B cell (primary cell): ENCODE data around the gene CCDC50. TPM values are rescaled to one million over a fixed set of nuclear protein-coding genes. Genes with fewer than 3 reads are reported as not detected.

Experiments
- ATAC-seq: fragments of 200-7000 bp; cut with Tn5 transposase; one replicate; pipeline ENCODE4 v1.10.0; 2021; ENCODE audit warnings: low read depth, mild to moderate bottlenecking, moderate number of reproducible peaks, moderate library complexity
- CTCF ChIA-PET: fragments of 350-600 bp; sonication (Branson Sonifier 250); formaldehyde crosslinking; loops from one replicate; lab custom pipeline; 2021; ENCODE audit warnings: antibody characterized with exemption, inconsistent platforms; lab: Charles Lee
- POLR2A ChIA-PET: fragments of 350-600 bp; sonication (Branson Sonifier 250); formaldehyde crosslinking; loops from one replicate; lab custom pipeline; 2021; ENCODE audit warnings: antibody characterized with exemption; lab: Charles Lee
- DNase-seq: peaks from one replicate; pipeline ENCODE4 v3.0.0; 2013
- H2AFZ ChIP-seq: 2 replicates; pipeline ENCODE4 v1.6.1; 2012; ENCODE audit warnings: mild to moderate bottlenecking, low read depth, low read length; ENCODE audit not compliant: insufficient read depth, poor library complexity, severe bottlenecking
- H3K27ac ChIP-seq, 2 donors: 1 replicate in 1 of 2; 2 replicates in 1 of 2; pipeline ENCODE4 v1.5.1; 2012 to 2013; ENCODE audit warnings: low read length in 2 of 2, mild to moderate bottlenecking in 2 of 2, moderate library complexity in 1 of 2
- H3K27me3 ChIP-seq, 4 experiments: fragments of 200-600 bp in 1 of 4; sonication (generic) in 1 of 4; replicated peaks in 1 of 4; 1 replicate in 2 of 4; 2 replicates in 2 of 4; pipeline versions ENCODE4 v1.6.1 to v1.7.0; 2013 to 2016; ENCODE audit warnings: low read length in 3 of 4, mild to moderate bottlenecking in 2 of 4, mixed read lengths in 1 of 4, moderate library complexity in 1 of 4; ENCODE audit not compliant: insufficient read depth in 4 of 4, control insufficient read depth in 3 of 4; ENCODE audit errors: control extremely low read depth in 1 of 4
- H3K36me3 ChIP-seq, 2 experiments: replicated peaks in 1 of 2; 1 replicate in 1 of 2; 2 replicates in 1 of 2; pipeline versions ENCODE4 v1.6.1 to v1.7.1; 2013; ENCODE audit warnings: low read length in 1 of 2; ENCODE audit not compliant: insufficient read depth in 2 of 2, control insufficient read depth in 1 of 2; ENCODE audit errors: control extremely low read depth in 1 of 2, extremely low read depth in 1 of 2
- H3K4me1 ChIP-seq, 2 donors: fragments of 200-600 bp in 1 of 2; sonication (generic) in 1 of 2; 1 replicate in 1 of 2; 2 replicates in 1 of 2; pipeline versions ENCODE4 v1.5.1 to v1.6.1; 2013 to 2017; ENCODE audit warnings: low read length in 2 of 2; ENCODE audit not compliant: control insufficient read depth in 2 of 2, insufficient read depth in 2 of 2
- H3K4me2 ChIP-seq: replicated peaks from 2 replicates; pipeline ENCODE3; 2012; ENCODE audit warnings: mild to moderate bottlenecking, low read depth, low read length; ENCODE audit not compliant: poor library complexity, severe bottlenecking
- H3K4me3 ChIP-seq, 5 experiments: fragments of 200-600 bp in 1 of 5; sonication (generic) in 1 of 5; 1 replicate in 3 of 5; 2 replicates in 2 of 5; pipeline versions ENCODE4 v1.5.1 to v1.7.0; 2011 to 2016; ENCODE audit warnings: low read length in 4 of 5, mild to moderate bottlenecking in 4 of 5, low read depth in 2 of 5, control low read depth in 1 of 5, moderate library complexity in 1 of 5; ENCODE audit not compliant: insufficient read depth in 1 of 5; ENCODE audit errors: control extremely low read depth in 1 of 5, extremely low read depth in 1 of 5
- H3K79me2 ChIP-seq: fragments of 200-600 bp; sonication (generic); one replicate; pipeline ENCODE4 v1.6.0; 2016; ENCODE audit warnings: low read length; ENCODE audit not compliant: control insufficient read depth, insufficient read depth
- H3K9ac ChIP-seq: fragments of 200-600 bp; sonication (generic); 2 replicates; pipeline ENCODE4 v1.6.1; 2017; ENCODE audit warnings: mild to moderate bottlenecking, low read length, moderate library complexity
- H3K9me3 ChIP-seq, 3 donors: one replicate each; pipeline versions ENCODE4 v1.6.1 to v1.7.1; 2013; ENCODE audit warnings: low read length in 2 of 3; ENCODE audit not compliant: control insufficient read depth in 2 of 3, insufficient read depth in 1 of 3; ENCODE audit errors: control extremely low read depth in 1 of 3
- H4K20me1 ChIP-seq: 2 replicates; pipeline ENCODE4 v1.6.0; 2012; ENCODE audit warnings: mild to moderate bottlenecking, low read length; ENCODE audit not compliant: insufficient read depth, control insufficient read depth, poor library complexity, severe bottlenecking
- H3K27ac Mint-ChIP-seq: one replicate; pipeline ENCODE4 v1.8.0; 2021; ENCODE audit warnings: mixed read lengths
- H3K27me3 Mint-ChIP-seq: one replicate; pipeline ENCODE4 v1.8.0; 2021; ENCODE audit warnings: mixed read lengths
- H3K4me1 Mint-ChIP-seq: one replicate; pipeline ENCODE4 v1.8.0; 2021; ENCODE audit warnings: mixed read lengths
- H3K4me3 Mint-ChIP-seq: one replicate; pipeline ENCODE4 v1.8.0; 2021; ENCODE audit warnings: mixed read lengths
- H3K9me3 Mint-ChIP-seq: one replicate; pipeline ENCODE4 v1.8.0; 2022; ENCODE audit warnings: mixed read lengths; ENCODE audit not compliant: insufficient read depth
- CTCF ChIP-seq: fragments of 200-600 bp; IDR thresholded peaks from one replicate; pipeline ENCODE4 v1.8.0; 2022; ENCODE audit warnings: antibody characterized with exemption, mild to moderate bottlenecking
- EZH2 ChIP-seq: IDR thresholded peaks from 2 replicates; pipeline ENCODE4 v1.6.1; 2012; ENCODE audit warnings: borderline replicate concordance, low read depth, mild to moderate bottlenecking, moderate library complexity, low read length; ENCODE audit not compliant: insufficient read depth, poor library complexity, severe bottlenecking
- WGBS: methylation state at CpG from one replicate; pipeline ENCODE4 v1.1.5; 2013; ENCODE audit warnings: missing lambda C conversion rate; ENCODE audit not compliant: insufficient coverage; 5-methylcytosine and 5-hydroxymethylcytosine counted together
- intact Hi-C: fragments of 100-400 bp; cut with micrococcal nuclease; formaldehyde crosslinking; loops from one replicate; pipeline ENCODE4 v1.10.0; 2022
- polyA plus RNA-seq: library from polyadenylated mRNA; depleted of rRNA; stranded (reverse); fragments of >200 nt; gene quantifications from 2 replicates; pipeline ENCODE4 v1.2.3, GENCODE V29; 2012
- total RNA-seq, 2 donors: library from RNA; stranded (reverse); fragments of 120-200 nt in 1 of 2; gene quantifications; 1 replicate in 1 of 2; 2 replicates in 1 of 2; pipeline versions ENCODE4 v1.2.3 to v1.2.4, GENCODE V29; 2013 to 2022

The CCDC50 gene
- total and polyA plus RNA-seq, 2 donors (not counting 1 experiment from before 2014, with no cell fraction given) = 48.7 to 121 TPM

- TF ChIP-seq CTCF (no peak), EZH2 (no peak)
- Mint-ChIP-seq H3K4me1 (peaks cover 10% of the 10 kb centered on the region), H3K4me3 (no peak overlapping the region), H3K27me3 (peaks cover 8% of the 10 kb centered on the region), H3K27ac (no peak overlapping the region), H3K9me3 (peaks cover 3% of the 10 kb centered on the region)
- H3K9ac ChIP-seq = no peak overlapping the region
- no peak overlapping the region for H3K4me3 ChIP-seq
- no peaks in the 10 kb centered on the region for H3K27me3 ChIP-seq
- no peaks in the 10 kb centered on the region for H4K20me1 ChIP-seq
- ChIA-PET CTCF (interaction anchor here (0.7 kb wide), 1 partner anchor 79 kb away, joined by 3 read pairs; no protein-coding TSS in a partner anchor), POLR2A (no interaction called here)
- no peak overlapping the region for H2AFZ ChIP-seq
- no peak overlapping the region for H3K4me2 ChIP-seq
- WGBS = 96% methylated on average over 3 of the region's 6 CpGs
- ATAC-seq (no peak), DNase-seq (no peak)
- no peak overlapping the region for H3K27ac ChIP-seq
- H3K79me2 ChIP-seq = no peaks in the 10 kb centered on the region
- peaks cover 2 to 12% (median 4%) of the 10 kb centered on the region in 3 donors for H3K9me3 ChIP-seq
- intact Hi-C loops = loop anchor here (10.0 kb wide), 1 partner anchor 533 kb away; no protein-coding TSS in a partner anchor
- no peaks in the 10 kb centered on the region for H3K36me3 ChIP-seq
- peaks cover 0 to 3% of the 10 kb centered on the region in 2 donors for H3K4me1 ChIP-seq
These were observed 88.2 kb downstream of the CCDC50 start for GRCh38 chr3:191417457-191417729.

DNA sequence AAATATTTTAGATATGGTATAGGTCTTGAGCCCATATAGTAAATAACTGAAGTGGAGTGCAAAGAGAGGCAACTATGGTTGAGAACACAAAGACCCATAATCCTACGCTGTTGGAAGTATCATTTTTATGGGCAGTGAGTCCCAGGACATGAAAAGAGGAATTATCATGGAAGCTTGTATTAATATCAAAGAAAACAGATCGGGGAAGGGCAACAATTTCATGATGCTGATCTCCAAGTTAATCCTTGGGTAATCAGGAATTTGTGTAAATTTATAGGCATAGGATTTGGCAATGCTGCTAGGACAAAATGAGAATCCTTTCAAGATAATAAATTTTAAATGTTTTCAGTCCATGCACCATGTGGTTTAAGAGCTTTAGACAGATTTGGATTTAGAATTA lies 91.6 kb downstream of the CCDC50 start:
- intact Hi-C loops = no loop called here
- Histone ChIP-seq H3K4me1 (no peaks in the 10 kb centered on the region), H3K36me3 (no peaks in the 10 kb centered on the region), H3K27me3 (no peaks in the 10 kb centered on the region), H3K9ac (no peak overlapping the region), H3K4me3 (no peak overlapping the region), H3K27ac (no peak overlapping the region), H2AFZ (no peak overlapping the region), H4K20me1 (no peaks in the 10 kb centered on the region), H3K9me3 (peaks cover 0 to 3% (median 0%) of the 10 kb centered on the region in 3 donors), H3K79me2 (no peaks in the 10 kb centered on the region), H3K4me2 (no peak overlapping the region)
- no peak overlapping the region for H3K4me3 Mint-ChIP-seq
- no peak for ATAC-seq
- CTCF ChIA-PET = interaction anchor here (1.7 to 2.6 kb wide), 2 partner anchors 85 to 1024 kb away, joined by 3 to 13 read pairs; no protein-coding TSS in a partner anchor
- POLR2A ChIA-PET = no interaction called here
- peaks cover 28% of the 10 kb centered on the region for H3K27me3 Mint-ChIP-seq
- TF ChIP-seq CTCF (no peak), EZH2 (no peak)
- peaks cover 2% of the 10 kb centered on the region for H3K9me3 Mint-ChIP-seq
- H3K4me1 Mint-ChIP-seq = peaks cover 4% of the 10 kb centered on the region
- no peak overlapping the region for H3K27ac Mint-ChIP-seq
- 100% methylated on average over 2 of the region's 2 CpGs for WGBS
- DNase-seq = no peak
